ENCODE data around the gene OS9.

The OS9 gene

DNA sequence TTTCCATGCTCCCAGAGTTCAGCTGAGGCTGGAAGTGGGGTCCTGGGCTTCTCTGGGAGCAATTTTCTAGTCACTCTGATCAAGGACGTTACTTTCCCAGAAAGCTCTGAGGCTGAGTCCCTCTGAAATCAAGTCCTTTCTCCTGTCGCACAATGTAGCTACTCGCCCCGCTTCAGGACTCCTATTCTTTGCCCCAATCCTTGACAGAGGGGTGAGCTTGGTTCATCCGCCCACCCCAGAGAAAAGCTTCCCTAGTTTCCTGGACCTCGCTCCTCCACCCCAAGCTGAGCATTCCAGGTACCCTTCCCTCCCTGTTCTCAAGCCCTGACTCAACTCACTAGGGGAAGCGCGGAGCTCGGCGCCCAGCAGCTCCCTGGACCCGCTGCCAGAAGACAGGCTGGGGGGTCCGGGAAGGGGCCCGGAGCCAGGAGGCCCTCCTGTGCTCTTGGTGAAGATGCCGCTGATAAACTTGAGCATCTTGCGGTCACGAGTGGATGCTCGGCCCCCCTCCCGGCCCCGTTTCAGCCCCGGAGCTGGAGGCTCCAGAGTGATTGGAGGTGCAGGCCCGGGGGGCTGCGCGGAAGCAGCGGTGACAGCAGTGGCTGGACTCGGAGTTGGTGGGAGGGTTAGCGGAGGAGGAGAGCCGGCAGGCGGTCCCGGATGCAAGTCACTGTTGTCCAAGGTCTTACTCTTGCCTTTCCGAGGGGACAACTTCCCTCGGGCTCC is 43.0 kb downstream of the OS9 start:
- DNase-seq = no peak

DNA sequence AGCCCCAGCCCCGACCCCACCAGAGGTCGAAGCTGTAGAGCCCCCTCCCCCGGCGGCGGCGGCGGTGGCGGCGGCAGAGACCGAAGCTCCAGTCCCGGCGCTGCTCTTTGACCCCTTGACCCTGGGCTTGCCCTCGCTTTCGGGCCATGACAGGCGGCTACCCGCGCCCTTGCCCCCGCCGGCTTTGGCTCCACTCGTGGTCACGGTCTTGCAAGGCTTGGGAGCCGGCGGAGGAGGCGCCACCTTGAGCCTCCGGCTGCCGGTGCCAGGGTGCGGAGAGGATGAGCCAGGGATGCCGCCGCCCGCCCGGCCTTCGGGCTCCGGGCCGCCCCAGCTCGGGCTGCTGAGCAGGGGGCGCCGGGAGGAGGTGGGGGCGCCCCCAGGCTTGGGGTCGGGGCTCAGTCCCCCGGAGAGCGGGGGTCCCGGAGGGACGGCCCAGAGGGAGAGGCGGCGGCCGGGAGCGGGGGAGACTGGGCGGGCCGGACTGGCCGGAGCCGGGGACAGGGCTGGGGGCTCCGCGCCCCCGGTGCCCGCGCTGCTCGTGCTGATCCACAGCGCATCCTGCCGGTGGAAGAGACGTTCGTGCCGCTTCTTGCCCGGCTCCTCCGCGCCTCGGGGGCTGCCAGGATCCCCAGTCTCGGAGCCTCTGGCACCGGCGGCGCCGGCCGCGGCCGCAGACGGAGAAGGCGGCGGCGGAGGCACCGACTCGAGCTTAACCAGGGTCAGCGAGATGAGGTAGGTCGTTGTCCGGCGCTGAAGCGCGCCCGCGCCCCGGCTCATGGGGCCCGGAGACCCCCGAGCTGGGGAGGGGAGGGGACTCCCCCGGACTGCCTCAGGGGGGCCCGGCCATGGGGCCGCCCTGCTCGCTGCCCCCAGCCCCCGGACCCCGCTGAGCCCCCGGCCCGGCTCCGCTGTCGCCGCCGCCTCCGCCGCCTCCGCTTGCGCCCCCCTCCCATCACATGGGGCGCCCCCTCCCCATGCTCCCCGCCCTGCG is 43.8 kb downstream of the OS9 start:
- peak; percentile 31 for DNase-seq

DNA sequence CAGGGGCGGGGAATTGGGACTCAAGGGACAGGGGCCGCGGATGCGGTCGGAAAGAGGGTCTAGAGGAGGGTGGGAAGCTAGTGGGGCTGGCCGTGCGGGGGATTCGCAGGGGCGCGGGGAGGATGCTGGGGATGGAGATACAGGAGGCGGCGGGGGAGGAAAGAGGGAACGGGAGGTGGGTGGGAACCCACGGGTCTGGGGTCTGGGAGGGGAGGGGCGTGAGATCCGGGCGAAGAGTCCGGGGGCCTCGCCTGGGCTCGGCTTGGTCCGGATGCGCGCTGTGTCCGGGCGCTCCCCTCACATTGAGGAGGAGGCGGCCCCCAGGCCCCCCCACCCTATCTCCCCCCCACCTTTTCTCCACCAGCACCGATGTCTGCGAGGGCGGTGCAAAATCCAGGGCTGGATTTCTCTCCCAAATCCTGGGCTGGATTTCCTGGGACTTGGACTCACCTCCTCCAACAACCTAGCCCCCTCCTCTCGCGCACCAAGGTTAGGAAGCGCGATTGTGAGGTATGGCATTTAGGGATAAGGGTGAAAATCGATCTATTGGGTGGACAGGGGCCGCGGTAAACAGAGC is 44.8 kb downstream of the OS9 start, which contains the start of gene AGAP2:
Gene AGAP2 (minus strand): TSS at position 82 of the 577 bp plus-strand sequence. CDS start 496 bp downstream, outside the sequence.
- no peak for DNase-seq

DNA sequence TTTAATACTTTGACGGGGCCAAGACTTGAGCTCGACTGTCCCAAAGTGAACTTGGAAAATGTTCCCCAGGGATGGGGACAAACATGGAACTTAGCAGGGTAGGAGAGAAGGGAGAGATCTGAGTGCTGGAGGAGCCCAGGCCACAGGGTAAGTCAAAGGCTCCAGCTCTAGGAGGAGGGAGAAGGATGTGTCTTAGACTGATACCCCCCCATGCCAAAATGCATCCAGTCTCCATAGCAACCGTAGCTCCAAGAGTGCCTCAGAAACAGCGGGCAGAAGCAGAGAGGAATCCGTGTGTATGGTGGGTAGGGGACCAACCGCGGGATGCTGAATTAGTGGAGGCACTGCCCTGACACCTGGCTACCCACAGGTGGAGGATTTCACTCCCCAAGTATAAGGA is 45.5 kb downstream of the OS9 start:
- DNase-seq = no peak

DNA sequence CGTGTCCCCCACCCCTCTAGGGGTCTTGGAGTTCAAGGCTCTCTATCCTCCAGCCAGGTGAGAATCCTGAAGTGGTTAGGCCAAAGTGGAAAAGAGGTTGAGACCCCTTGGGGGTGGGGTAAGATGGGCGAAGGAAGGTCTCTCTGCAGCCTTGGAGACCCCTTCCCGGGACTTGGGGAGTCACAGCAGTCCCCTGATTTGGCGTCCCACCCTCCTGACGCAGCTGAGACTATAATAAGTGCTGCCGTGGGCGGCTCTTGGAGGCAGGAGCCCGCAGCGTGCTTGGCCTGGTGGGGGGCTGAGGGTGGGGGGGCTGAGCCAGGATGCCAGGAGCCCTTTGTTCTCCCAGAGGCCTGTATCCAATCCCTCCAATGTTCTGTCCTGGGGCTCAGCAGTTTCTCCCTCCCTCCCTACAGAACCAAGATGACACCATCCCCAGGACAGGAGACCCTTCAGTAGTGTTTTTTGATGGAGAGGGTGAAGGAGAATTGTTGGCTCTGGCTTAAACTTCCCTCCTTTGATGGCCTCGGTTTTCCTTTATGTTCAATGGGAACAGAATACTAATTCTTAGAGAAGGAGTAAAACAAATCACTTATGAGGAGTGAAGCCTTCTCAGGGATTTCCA is 46.1 kb downstream of the OS9 start:
- no peak for DNase-seq

DNA sequence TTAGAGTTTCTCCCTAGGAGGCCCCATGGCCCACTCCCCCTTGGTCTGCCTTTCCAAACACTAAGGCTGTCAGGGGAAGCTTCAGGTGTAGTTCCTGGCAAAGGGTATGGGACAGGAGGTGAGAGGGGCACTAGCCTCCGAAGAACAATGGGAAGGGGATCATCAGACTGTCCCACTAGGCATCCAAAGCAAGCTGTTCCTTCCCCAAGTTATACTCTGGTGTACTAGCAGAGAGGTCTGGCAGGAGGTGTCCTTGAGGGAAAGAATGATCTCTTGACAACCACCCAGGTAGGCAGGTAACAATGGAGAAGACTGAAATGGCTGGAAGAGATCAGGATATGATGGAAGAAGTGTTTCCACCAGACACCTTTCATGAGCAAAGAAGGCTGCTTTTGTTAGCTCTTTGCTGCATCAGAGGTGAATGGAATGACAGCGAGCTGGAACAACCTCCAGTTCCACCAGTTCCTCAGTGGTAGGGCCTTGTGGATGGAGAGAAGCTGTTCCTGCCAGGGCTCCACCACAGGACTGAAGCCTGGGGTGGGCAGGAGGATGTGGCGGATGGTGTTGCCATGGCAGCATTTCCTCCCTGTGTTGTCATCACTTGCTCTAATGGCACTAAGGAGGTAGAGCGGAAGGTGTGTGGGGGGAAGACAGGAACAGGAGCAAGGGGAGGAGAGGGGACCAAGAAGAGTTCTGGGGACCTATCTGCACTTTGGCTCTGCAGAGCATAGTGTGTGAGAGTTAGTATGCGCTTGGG is 46.9 kb downstream of the OS9 start:
- no peak for DNase-seq

DNA sequence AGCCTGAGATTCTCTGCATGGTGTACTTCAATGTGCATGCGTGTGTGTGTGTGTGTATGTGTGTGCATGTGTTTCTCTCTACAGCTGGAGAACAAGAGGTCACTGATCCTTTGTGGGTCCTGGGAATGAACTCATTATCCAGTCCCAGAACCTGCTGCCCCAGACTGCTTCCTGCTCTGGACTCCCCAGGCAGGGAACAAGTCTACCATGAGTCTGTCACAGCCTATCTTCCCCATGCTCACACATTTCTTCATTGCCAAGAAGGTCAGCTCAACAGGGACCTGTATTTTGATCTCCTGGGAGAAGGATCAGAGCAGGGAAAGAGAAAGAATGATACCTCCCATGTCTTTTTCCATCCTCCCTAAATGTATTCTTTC is 47.5 kb downstream of the OS9 start:
- DNase-seq = no peak

DNA sequence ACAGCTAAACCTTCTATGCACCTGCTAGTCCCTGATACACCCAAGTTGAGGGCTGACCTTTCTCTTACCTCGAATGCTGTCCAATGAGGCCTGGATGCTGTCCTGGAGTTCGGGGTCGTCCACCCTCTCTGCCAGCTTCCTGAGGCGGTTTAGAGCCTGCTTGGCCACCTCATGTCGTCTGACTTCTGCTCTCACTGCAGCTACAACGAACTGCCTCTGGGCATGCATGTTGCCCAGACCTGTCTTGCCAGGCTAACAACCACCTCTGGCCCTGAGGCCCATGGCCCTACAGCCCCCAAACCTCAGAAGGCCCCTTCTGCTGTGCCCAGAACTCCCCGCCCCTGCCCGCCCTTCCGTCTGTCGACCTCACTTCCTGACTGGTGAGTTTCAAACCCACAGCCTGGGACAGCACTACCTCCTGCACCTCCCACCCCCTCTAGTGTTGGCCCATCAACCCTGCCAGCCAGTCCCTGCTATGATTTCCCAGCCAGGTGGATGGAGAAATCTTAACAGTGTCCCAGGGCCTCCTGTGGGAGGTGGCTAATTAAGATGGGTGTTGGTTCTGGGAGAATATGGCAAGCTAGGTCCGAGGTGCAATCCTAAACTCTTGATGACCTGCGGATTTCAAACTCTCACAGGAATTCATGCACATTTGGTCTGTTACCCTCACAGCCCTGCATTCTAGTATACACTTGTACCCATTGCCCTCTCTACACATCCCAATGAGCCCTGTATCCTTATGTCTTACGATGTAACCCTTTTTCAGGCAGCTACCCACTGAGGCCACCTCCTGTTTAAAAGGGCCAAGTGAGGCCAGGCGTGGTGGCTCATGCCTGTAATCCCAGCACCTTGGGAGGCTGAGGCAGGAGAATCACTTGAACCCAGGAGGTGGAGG is 48.2 kb downstream of the OS9 start:
- DNase-seq = no peak

DNA sequence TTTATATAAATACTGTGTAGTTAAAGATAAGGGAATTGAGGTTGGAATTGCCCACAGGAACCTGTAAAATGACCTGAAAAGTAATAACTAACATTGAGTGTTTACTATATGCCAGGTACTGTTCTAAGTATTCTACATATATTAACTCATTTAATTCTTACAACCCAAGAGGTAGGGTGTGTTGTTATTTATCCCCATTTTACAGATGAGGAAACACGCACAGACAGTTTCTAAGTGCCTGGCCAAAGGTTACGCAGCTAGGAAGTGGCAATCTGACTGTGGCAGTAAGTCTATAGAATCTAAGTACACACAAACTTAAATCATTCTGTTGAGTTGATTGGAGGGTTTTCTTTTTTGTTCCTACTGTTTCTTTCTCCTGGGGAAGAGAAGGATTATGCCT is 49.8 kb downstream of the OS9 start:
- no peak for DNase-seq

DNA sequence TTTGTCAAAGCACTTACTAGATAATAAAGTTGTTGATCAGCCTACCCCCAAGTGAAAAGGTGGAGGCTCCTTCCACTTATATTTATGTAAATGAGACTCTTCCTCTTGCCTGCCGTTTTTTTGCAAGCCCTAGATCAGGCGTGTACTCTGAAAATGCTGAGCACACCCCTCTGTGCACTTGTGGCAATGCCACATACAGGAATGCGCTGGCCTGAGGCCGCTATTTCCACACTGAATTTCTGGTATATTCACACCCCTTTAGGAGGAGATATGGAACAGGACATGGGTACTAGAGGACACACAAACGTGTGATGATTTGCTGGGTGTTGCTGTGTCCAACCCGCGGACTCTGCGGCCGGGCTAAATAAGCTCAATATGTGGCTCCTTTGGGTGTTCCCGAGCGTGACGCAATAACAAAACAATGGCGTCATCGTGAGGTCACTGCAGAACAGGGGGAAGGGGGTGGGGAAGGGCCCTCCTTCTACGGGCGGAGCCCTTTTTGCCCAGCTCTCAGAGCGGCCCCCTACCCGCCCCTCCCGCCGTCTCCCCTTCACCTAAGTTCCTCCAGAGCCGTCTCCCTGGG is 50.4 kb downstream of the OS9 start:
- no peak for DNase-seq

DNA sequence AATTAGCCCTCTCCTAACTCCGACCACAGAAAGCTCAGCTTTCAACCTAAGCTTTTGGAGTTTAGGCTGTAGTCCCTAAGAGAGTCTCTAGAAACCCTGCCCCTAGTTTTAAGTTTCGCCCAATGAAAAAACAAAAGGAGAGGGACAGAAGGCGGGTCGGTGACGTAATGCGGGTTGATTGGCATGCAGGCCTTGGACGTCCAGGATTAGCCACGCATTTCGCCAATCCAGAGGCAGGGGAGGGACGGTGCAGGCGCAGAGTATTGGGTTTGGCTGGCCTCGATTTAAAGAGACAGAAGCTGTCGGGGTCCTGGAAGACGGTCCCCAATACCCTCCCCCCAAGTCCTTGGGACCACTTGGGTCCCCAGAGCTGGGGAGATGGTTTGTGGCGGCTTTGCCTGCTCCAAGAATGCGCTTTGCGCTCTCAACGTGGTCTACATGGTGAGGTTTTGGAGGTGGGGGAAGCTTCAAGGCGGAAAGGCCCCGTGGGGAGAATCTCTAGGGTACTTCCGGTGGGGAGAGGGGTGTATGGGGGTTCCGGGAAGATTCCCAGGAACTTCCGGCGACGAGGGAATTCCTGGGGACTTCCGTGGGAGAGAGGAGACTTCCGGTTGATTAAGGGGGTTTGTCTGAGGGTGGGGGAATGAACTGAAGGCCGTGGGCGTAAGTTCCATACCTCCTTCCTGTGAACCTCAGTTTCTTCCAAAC is 51.0 kb downstream of the OS9 start, which contains the start of gene TSPAN31:
Gene TSPAN31 (plus strand): TSS at position 263 of the 708 bp plus-strand sequence. CDS start 116 bp downstream, at position 379.
- DNase-seq = peak; percentile 98

DNA sequence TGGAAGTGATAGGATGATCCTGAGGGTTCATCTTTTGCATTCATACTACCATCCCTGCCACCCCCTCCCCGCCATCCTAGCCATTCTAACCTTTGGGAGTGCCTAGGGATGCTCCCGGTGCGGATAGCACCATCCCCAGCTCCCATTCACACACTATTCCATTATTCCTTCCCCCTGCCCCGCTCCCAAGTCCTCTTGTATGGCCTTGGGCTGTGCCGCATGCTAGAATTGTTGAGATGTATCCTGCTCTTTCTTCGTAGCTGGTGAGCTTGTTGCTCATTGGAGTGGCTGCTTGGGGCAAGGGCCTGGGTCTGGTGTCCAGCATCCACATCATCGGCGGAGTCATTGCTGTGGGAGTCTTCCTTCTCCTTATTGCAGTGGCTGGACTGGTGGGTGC is 51.6 kb downstream of the OS9 start:
- DNase-seq = no peak

DNA sequence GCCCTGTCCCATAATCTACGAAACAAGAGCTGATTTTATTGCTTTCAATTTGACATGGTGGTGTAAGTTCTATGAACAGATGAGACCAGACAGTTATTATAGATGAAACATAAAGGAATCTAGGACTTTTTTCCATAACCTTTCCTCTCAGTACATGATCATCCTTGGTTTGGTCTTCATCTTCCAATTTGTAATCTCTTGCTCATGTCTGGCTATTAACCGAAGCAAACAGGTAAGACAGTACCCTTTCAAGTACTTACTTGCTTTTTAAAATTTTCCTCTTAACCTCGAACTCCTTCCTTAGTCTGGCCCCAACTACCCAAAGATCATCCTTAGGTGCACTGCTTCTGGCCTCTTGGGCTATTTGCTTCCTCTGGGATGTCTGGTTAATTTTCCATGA is 52.1 kb downstream of the OS9 start:
- DNase-seq = no peak

DNA sequence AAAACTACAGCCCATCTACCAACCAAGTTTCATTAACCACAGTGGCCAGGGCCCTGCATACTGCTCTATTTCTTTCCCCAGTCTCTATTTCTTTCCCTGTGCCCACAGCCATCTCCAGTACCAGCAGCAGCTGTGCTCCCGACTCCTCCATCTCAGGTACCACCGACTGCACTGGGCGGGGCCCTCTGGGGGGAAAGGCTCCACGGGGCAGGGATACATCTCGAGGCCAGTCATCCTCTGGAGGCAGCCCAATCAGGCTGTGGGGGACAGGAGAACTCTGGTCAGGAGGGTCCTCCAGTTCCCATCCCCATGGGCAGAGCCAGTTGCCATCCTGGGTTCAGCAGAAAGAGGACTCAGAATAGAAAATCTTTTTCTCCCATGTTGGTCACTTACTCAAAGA is 55.1 kb downstream of the OS9 start:
- DNase-seq = no peak

DNA sequence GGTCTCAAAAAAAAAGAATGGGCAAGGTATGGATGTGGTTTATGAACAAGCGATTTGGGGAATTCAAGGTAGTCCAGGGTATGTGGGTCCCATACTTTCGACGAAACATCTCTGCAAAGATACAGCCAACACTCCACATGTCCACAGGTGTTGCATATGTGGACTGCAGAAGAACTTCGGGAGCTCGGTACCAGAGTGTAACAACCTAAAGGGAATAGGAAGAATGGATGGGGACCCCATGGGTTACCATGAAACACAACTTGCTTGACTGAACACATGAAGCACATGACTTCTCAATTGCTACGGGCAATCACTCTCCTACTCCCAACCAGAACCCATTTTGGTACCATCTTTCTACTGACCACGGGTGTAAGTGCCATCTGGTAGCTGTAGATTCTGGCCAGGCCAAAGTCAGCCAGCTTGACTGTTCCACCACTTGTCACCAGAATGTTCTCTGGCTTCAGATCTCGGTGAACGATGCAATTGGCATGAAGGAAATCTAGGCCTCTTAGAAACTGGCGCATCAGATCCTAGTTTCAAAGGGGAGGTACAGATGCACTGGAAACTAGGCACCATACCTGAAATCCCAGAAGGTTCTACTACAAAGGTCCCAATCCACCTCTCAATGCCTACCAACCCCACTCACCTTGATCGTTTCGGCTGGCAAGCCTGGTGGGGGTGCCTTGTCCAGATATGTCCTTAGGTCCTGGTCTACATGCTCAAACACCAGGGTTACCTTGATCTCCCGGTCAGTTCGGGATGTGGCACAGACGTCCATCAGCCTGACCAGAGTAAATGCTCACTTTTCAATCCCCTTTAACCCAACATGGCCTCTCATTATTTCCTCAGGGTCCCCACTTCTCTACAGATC is 56.9 kb downstream of the OS9 start:
- no peak for DNase-seq

DNA sequence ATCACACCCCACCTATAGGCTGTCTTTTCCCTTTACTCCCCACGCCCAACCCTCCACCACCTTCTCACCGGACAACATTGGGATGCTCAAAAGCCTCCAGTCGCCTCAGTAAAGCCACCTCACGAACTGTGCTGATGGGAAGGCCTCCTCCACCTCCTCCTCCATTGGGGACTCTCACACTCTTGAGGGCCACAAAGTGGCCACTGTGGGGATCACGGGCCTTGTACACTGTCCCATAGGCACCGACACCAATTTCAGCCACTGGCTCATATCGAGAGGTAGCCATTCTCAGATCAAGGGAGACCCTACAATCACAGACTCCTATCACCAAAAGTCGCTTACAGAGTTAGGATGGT is 57.5 kb downstream of the OS9 start:
- no peak for DNase-seq

DNA sequence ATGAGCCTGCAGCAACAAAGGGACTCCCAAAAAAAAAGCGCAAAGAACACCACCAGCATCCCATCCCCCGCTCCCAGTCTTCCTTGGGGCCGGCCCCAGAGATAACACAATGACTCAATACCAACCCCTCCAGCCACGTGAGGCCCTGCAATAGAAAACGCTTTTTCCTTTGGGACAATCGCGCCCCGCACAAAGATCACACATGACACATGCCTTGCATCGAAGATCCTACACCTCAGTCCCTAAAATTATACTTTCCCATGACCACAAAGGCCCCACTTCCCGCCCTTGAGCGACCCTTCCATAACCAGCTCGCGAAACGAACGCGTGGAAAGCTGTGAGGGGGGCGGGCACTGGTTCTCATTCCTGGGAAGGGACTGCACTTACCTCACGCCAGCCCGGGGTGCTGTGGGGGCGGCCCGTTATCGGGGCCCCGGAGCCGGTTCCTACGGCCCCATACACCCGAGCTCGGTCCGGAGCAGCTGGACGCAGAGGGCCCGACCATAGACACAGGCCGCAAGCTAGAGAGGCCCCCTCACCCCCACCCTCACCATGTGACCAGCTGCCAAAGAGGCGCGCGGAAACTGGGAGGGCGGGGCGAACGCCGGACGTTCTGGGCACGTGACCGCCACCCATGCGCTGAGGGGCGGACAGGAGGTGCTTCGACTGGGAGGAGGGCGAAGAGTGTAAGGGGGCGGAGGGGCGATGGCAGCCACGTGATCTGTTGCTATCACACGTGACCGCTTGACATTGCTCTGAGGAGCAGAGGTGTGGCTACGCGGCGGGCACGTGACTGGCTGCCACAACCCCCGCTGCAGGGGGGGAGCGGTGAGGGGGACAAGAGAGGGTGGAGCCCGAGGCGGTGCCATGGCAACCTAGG is 58.1 kb downstream of the OS9 start, which contains the start of gene CDK4:
Gene CDK4 (minus strand): TSS at position 523 of the 880 bp plus-strand sequence. CDS start 593 bp downstream, outside the sequence.
- peak; percentile 100 for DNase-seq

DNA sequence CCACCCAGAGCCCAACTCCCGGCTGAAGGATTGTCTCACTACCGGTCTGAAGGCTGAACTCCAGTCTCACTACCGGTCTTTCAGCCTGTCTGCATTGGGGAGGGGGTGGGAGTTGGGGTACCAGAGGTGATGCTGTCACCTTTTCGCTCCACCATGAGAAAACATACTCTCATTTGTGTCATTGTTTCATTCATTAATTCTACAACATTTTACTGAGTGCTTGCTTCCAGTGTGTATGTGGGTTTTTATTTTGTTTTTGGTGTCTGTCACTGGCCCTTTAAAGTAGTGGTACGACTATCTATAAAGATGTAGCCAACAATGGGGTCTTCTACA is 58.7 kb downstream of the OS9 start:
- DNase-seq = no peak

Data from EL (cell line).